PFSK-1 (cell line): ENCODE measurements around the gene PDYN.

Experiments used
- FOXP2 ChIP-seq: optimal IDR thresholded peaks from 2 replicates; pipeline ENCODE3; 2011; ENCODE audit warnings: borderline replicate concordance, control low read depth, inconsistent platforms; ENCODE audit not compliant: insufficient read depth; ENCODE audit errors: extremely low read length, extremely low read depth
- POLR2AphosphoS5 ChIP-seq: IDR thresholded peaks from 2 replicates; pipeline ENCODE4 v1.6.1; 2012; ENCODE audit warnings: low read depth, mild to moderate bottlenecking, control low read depth, low read length, moderate library complexity
- REST ChIP-seq, 2 experiments: IDR thresholded peaks; 2 replicates each; pipeline versions ENCODE4 v1.6.1 to v1.8.0; 2011 to 2012; ENCODE audit warnings: low read depth in 2 of 2, low read length in 2 of 2, control low read depth in 1 of 2, inconsistent platforms in 1 of 2, mild to moderate bottlenecking in 1 of 2, moderate library complexity in 1 of 2; ENCODE audit not compliant: insufficient read depth in 1 of 2
- SIN3A ChIP-seq: IDR thresholded peaks from 2 replicates; pipeline ENCODE4 v1.6.1; 2012; ENCODE audit warnings: mild to moderate bottlenecking, low read length, moderate library complexity, borderline replicate concordance; ENCODE audit not compliant: insufficient read depth

DNA sequence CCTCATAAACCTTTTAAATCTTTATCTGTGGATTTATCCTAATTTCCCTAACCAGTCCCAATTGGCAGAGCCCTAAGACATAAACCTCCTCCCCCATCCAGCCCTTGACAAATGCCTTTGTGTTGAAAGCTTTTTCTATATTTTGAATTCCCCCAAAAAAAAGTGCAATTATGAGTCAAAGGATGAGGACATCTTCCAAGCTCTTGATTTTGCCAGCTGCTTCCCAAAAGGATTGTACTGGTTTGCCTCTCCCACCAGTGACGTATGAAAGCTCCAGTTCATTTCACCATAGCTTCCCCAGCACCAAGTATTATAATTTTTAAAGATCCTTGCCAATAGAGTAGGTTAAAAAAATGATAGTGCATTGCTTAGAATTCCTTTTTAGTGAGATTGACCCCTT, 59.7 kb downstream of the PDYN start:
- no peak for TF ChIP-seq SIN3A
- TF ChIP-seq REST (IDR thresholded peaks at IDR 0.05; ENCODE audit: insufficient read depth in 1 of 2, low read depth in 2 of 2, low read length in 2 of 2): no peak
- TF ChIP-seq POLR2AphosphoS5: no peak
- no peak for TF ChIP-seq FOXP2
